GM21381 (cell line): ENCODE data around the gene DLAT.
"Not testable (repeated sequence)": the region's sequence is repeated elsewhere in the genome, so short reads cannot be mapped to it uniquely, and the experiment has no call there.

Experiments used
- ATAC-seq: cut with Tn5 transposase; IDR thresholded peaks from one replicate; pipeline ENCODE4 v1.9.1; 2021; ENCODE audit warnings: mild to moderate bottlenecking, moderate library complexity; ENCODE audit not compliant: unreplicated experiment

DLAT gene

DNA sequence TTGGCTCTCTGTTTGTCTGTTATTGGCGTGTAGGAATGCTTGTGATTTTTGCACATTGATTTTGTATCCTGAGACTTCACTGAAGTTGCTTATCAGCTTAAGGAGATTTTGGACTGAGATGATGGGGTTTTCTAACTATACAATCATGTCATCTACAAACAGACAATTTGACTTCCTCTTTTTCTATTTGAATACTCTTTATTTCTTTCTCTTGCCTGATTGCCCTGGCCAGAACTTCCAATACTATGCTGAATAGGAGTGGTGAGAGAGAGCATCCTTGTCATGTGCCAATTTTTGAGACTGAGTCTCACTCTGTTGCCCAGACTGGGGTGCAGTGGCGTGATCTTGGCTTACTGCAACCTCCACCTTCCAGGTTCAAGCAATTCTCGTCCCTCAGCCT is 23.0 kb downstream of the DLAT start:
- not testable (repeated sequence) for ATAC-seq

- ATAC-seq, result no peak
Observed at GRCh38 chr11:112049777-112050176, 24.6 kb downstream of the DLAT start.

DNA sequence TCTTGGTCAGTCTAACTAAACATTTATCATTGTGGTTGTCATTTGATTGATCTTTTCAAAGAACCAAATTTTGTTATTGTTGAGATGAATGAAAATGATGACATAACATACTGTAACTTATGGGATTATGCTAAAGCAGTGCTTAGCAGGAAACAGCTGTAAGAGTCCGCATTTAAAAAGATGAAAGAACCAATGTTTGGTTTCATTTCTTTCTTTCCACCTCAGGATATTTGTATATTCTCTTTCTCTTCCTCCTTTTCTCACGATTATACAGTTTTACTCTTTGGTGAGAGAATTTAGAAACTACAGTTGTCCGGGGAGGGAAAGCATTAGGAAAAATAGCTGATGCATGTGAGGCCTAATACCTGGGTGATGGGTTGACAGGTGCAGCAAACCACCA is 25.5 kb downstream of the DLAT start:
- ATAC-seq, result peak; percentile 90

GRCh38 chr11:112051768-112052167 is 26.6 kb downstream of the DLAT start:
- ATAC-seq, result no peak

DNA sequence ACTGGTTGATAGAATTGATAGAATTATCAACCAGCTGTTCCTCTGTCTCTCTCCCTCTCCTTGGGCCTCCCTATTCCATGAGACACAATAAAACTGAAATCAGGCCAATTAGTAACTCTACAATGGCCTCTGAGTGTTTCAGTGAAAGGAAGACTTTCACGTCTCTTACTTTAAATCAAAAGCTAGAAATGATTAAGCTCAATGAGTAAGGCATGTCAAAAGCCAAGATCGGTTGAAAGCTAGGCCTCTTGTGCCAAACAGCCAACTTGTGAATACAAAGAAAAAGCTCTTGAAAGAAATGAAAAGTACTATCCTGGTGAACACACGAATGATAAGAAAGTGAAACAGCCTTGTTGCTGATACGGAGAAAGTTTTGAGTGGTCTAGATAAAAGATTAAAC is 32.0 kb downstream of the DLAT start:
- ATAC-seq, result no peak

DNA sequence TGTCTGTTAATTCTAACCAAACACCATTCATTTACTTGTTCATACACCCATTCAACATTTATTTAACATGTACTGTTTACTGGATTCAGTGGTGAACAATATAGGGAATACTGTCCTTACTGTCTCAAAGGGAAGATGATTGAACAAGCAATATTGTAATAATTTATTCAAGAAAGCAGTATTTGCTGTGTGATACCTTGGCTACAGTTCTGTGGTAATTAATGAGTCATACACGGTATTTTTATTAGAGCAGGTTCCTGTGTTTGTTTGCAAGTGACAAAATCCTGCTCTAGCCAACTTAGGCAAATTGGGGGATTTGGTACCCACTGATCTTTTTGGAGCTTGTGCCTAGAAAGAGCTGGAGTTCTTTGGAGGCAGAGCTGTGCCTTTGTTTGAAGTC is 32.9 kb downstream of the DLAT start:
- ATAC-seq, result no peak

DNA sequence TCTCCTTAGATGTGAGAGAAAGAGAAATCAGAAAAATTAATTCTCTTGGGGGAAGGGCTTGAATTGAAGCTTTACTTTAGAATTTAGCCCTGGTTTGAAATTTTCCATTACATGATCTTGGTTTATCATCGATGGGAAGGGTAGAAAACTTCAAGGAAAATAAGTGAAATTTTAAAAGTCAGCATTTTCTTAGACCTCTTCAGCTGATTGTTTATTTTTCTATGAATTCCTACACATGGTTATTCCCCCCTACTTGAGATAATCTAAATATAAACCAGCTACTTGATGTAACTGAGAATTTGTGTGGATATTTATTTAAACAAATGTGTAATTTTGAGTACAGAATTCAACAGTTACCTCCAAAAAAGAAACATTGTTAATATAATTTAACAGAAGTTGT is 37.7 kb downstream of the DLAT start:
- no peak for ATAC-seq

- peak; percentile 82 for ATAC-seq
Observed at GRCh38 chr11:112073941-112074811, 49.0 kb downstream of the DLAT start, which contains the start of the genes NKAPD1 and PIH1D2. Gene NKAPD1 (plus strand): TSS chr11:112074299. CDS start chr11:112075575, 1,276 bp downstream. Gene PIH1D2 (minus strand): TSS chr11:112074017. CDS start chr11:112073174, 843 bp downstream.

- no peak for ATAC-seq
Observed at GRCh38 chr11:112082729-112083128, 57.5 kb downstream of the DLAT start.

- ATAC-seq, result peak; percentile 18
Observed at GRCh38 chr11:112085822-112086421, 60.7 kb downstream of the DLAT start.

GRCh38 chr11:112086422-112087191 is 61.4 kb downstream of the DLAT start, which contains the start of the genes SDHD and TIMM8B:
Gene SDHD (plus strand): TSS chr11:112086873. CDS start chr11:112086908, 35 bp downstream.
Gene TIMM8B (minus strand): TSS chr11:112086756. CDS start chr11:112086723, 33 bp downstream.
- peak; percentile 85 for ATAC-seq

GRCh38 chr11:112087212-112087611 is 62.0 kb downstream of the DLAT start:
- ATAC-seq, result no peak

DNA sequence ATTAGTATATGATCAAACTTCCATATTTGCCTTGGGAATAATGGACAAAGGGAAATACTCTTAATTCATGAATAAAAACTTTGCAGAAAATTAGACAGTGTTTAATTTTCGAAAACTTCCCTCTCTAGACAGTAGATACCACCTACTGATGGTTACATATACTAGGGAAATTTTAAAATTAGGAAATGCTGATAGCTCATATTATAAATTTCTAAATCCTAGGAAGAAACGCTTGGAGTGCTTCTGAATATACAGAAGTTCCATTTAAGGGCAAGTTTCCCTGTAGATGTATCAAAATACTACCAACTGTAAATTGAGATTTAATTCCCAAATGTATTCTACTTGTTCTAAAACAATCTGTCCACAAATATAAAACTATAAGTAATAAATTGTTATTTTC is 70.1 kb downstream of the DLAT start:
- ATAC-seq, result not testable (repeated sequence)

DNA sequence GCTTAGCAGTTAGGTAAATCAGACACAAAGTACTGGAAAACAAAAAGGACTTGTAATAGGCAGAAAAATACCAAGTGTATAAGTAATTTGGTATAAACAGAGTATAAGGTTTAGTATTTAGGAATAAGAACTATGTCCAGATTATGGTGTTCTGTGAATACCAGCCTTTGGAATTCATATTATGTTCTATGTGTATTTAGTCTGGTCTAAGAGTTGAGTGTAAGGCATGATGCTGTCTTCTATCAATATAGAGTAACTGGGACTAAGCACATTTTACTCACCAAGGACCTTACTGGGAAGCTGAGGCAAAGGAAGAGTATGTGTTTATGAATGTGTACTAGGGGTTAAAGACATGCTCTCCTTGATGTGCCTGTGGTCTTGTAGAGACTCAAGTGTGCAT is 71.0 kb downstream of the DLAT start:
- no peak for ATAC-seq

DNA sequence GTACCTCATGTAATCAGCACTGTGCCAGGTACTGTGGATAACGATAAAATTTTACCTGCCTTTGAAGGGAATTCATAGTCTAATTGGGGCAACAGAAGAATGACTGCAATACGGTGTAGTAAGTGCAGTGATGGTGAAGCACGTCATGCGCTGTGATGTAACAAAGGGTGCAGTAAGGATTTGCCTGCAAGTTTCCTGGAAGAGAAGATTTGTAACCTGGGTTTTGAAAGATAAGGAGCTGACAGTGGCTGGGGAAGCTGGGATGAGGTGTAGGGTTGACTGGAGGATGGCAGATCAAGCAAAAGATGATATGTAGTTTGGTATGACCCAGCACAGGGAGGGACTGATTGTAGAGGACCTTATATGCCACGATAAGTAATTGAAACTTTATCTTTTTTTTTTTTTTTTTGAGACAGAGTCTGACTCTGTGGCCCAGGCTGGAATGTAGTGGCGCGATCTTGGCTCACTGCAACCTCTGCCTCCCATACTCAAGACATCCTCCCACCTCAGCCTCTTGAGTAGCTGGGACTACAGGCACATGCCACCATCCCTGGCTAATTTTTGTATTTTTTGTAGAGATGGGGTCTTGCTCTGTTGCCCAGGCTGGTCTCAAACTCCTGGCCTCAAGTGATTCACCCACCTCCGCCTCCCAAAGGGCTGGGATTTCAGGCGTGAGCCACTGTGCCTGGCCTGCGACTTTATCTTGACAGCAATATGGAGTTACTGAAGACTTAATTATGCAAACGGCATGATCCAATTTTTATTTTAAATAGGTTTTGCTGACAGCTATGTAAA is 72.7 kb downstream of the DLAT start:
- ATAC-seq, result no peak

DNA sequence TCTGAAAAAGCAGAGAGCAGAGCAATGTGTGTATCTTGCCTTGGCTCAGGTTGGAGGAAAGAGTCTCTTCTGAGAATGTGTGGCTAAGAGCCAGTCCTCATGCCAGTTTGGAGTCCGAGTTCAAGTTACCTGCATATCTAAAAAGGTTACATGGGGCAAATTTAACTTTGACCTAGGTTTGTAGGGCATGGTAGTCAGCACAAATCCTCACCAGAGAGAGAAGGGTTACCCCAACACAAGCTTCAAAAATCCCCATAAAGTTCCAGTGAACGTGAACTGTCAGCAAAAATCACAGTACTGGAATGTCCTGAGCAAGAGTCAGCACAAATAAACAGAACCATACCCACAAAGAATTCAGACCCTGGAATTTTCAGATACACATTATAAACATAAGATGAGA is 75.3 kb downstream of the DLAT start:
- ATAC-seq, result no peak

- no peak for ATAC-seq
Observed at GRCh38 chr11:112103446-112103845, 78.2 kb downstream of the DLAT start.

DNA sequence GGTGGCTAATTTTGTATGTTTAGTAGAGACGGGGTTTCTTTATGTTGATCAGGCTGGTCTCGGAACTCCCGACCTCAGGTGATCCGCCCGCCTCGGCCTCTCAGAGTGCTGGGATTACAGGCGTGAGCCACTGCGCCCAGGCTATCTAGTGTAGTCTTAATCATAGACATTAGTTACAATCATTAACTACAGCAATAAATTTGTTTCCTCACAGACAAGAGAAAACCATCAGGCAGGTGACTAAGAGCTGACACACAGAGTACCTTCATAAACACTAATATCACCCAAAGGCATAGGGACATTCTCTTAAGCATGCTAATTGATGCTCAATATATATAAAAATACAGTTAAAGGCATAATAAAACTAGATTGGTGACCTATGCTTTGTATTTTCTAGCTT is 80.9 kb downstream of the DLAT start:
- ATAC-seq, result no peak
